Stimulated activated CD4-positive, alpha-beta T cell treated with anti-CD3 and anti-CD28 coated beads, Interleukin-4, amount 100 ng/mL, for 1 hour (primary cell): Measurements from ENCODE around the gene MYL7.

Experiments used
- DNase-seq: peaks from one replicate; pipeline ENCODE4 v3.0.0-alpha.2; 2020

The MYL7 gene

GRCh38 chr7:44167920-44168319 lies 26.8 kb upstream of the MYL7 start:
- DNase-seq: no peak

DNA sequence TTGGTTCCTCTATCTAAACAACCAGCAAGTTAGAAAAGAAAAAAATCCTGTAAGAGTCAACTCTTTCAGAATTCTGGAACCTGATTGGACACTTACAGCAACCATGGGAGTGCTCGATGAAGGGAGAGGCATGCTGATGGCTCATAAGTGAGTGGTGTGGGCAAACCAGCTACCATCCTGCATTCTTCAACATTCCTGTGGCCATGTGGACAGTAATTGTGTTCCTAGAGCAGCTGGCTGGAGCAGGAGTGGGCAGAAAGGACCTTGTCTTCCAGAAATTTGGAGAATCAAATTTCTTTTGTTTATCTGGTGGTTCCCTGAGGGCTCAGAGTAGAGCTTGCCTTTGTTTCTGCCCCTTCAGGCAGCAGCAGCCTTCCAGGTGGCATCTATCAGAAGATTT lies 22.5 kb upstream of the MYL7 start:
- no peak for DNase-seq

DNA sequence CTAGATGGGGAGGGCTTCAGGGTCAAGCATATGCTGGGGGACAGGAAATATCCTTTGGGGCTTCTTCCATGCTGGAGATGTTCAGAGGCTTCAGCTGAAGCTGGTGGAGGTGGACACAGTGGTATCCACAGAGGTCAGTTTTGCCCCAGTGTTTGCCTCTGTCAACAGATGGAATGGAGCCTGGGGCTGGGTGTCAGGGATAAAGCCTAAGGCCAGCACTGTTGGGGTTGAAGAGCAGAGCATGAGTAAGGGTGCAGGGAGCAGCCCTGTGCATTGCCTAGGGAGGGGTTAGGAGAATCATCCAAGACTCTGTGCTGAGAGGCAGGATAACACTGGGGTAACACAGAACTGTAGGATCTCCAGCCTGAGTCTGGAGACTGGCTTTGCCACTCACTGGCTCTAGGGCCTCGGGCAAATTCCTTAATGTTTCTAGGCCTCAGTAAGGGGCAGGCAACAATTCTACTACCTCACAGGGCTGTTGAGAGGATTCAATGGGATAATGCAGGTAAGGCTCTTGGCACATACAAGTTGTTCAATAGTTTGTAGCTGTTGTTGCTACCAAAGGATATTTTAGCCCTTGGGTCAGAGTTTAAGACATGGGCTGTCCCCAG lies 21.8 kb upstream of the MYL7 start:
- DNase-seq: no peak

DNA sequence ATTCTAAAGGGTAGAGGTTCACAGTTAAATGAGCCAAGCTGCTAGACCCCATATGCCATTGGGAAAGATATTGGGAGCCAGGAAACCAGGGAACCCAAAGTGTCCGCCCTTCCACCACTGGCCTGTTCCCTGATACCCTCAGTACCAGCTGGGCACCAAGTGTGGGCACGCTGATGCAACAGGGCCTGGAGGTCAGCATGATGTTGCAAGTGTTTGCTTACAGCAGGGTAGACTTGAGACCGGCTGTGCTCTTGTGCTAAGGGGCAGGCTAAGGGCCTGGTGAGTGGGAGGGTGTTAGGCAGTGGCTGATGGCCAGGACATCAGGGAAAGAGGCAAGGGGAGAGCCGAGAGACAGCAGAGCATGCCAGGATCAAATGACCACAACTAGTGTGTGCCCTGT lies 21.0 kb upstream of the MYL7 start:
- no peak for DNase-seq

DNA sequence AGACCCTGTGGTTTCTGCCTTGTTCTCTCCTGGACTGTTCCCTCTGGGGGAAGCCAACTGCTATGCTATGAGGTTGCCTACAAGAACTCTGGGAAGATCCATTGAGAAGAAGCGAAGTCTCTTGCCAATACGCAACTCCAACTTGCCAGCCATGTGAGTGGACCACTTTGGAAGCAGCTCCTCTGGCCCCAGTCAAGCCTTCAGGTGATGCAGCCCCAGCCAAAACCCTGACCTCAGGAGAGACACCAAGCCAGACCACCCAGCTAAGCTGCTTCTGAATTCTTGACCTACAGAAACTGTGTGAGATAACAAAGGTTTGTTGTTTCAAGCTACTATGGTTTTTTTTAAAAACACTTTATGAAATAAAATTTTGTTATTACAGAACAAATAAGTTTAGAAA lies 20.2 kb upstream of the MYL7 start:
- no peak for DNase-seq

DNA sequence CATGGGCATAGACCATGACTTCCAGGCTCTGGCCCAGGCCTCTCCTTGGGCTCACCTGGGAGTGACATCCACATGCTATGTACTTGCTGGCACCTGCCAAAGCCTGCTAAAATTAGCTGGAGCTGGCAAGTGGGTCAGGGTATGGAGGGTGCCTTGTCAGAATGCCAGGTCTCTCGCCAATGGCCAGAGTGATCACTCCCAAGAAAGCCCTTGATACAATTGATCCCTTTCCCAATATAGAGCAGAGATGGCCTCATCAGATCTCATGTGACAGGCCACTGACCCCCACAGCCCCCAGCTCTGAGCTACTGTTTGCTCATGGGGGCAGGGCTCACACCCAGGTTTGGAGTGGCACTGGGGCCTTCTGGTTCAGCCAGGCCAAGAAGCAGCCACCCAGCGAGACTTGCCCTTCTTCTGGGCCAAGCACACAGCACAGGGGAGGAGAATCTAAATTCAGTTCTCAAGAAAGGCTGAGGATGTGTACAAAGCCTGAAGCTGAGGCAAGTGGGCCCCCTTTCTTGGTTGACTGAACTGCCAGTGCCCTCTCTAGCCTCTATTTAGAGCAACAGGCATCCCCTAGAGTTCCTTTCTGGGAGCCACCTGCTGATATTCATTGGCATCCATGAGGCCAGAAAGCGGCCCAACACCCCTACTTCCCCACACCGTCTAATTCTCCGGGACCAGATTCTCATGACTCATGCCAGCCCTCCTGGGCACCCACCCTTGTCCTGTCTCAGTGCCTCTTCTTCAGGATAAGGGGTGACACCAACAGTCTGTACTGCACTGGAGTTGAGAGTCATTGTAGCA lies 18.9 kb upstream of the MYL7 start:
- DNase-seq: no peak

DNA sequence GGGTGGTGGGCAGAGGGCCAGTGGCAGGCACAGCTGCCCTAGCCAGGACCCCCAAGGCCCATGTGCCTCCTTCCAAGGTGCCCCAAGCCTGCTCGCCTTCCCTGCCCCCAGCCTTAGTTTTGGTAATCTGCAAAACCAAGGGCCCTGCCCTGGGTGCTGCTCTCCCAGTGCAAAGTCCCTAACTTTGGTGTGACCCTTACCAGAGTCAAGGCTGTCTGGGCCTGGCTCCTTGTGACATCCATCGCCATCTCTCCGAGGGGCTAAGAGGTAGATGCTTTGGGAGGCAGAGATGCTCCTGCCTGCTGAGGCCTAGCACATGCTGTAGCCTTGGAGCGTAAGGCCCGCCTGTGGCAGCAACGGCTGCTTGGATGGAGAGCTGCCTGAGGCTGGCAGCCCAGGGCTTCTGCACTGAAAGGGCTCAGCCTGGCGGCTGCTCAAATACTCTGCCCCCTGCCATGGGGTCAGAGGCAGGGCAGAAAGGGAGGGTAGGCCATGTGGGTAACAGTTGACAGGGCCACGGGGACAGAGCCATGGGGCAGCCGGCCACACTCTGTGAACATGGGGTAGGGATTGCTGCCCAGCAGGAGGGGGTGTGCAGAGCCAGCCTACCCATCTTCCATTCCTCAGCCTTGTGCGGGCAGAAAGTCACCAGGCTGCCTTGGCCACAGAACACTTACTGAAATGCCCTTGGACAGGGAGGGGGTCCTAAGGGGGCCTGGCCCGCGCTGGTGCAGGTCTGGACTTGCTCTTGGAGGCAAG lies 17.9 kb upstream of the MYL7 start:
- no peak for DNase-seq

DNA sequence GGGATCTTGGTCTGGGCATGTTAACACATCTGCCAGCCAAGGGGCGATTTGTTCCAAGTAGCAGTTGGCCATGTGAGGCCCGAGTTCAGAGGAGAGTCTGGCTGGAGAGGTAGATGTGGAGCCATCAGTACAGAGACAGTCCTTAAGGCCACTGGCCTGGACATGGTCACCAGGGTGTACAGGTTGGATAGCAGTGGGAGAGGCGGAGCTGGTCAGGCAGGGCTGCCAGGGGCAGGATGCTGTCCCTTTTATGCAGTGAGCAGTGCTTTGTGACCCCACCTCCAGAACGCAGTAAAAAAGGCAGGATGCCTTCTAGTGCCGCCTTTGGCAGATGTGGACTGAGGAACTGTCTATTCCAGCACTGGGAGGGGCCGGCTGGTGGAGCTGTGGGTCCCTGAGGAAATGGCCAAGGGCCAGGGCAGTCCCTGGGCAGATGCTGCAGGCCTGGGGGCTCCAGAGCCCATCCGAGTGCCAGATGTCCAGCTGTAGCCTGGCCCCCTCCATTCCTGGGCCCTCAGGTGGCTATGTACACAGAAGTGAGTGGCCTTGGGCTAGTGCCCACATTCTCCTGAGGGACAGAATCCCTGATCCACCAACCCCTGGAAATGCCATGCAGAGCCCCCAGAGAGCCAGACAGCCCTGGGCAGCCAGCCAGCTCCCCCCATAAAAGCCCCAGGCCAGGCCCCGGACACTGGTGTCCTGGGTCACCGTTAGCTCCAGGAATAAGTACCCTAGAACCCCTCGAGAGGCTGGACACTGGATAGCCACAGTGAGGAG lies 17.2 kb upstream of the MYL7 start:
- no peak for DNase-seq

- DNase-seq: no peak
Observed at GRCh38 chr7:44157116-44158080, 16.3 kb upstream of the MYL7 start.

- DNase-seq: no peak
Observed at GRCh38 chr7:44156453-44157010, 15.4 kb upstream of the MYL7 start.

- DNase-seq: no peak
Observed at GRCh38 chr7:44155191-44156185, 14.4 kb upstream of the MYL7 start.

DNA sequence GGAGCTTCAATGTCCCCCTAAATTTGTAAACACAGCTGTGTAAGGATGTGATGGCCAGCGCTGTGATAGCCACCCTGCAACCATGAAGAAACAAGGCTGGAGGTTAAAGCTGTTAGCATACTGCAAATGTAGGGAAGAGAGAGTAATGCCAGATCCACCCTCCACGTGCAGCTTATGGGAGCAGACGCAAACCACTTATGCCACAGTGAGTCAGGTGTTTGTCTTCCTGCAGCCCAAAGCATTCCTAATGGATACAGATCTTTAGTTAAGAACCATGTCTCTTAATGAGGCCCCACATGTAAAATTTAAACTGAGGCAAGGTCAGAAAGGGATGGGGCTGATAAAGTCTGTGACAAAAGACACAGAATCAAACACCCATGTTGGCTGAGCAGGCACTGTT lies 13.6 kb upstream of the MYL7 start:
- no peak for DNase-seq

DNA sequence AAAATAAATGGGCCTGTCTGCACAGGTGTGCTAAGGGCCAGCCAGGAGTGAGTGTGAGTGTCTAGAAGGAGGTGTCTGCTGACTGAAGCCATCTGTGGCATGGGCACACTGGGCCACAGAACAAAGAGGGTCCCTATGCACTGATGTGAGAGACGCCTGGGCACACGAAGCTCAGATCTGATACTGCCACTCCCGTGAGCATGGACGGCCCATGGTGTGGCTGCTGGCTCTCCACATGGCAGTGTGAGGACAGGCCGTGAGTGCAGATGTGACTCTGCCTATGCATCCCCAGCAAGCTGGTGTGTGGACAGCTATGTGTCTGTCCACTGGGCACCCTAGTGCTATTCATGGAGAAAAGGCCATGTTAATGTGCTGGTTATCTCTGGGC lies 12.8 kb upstream of the MYL7 start:
- DNase-seq: no peak

GRCh38 chr7:44152971-44153947 lies 12.1 kb upstream of the MYL7 start:
- DNase-seq: no peak

GRCh38 chr7:44151956-44152355 lies 10.8 kb upstream of the MYL7 start:
- no peak for DNase-seq

DNA sequence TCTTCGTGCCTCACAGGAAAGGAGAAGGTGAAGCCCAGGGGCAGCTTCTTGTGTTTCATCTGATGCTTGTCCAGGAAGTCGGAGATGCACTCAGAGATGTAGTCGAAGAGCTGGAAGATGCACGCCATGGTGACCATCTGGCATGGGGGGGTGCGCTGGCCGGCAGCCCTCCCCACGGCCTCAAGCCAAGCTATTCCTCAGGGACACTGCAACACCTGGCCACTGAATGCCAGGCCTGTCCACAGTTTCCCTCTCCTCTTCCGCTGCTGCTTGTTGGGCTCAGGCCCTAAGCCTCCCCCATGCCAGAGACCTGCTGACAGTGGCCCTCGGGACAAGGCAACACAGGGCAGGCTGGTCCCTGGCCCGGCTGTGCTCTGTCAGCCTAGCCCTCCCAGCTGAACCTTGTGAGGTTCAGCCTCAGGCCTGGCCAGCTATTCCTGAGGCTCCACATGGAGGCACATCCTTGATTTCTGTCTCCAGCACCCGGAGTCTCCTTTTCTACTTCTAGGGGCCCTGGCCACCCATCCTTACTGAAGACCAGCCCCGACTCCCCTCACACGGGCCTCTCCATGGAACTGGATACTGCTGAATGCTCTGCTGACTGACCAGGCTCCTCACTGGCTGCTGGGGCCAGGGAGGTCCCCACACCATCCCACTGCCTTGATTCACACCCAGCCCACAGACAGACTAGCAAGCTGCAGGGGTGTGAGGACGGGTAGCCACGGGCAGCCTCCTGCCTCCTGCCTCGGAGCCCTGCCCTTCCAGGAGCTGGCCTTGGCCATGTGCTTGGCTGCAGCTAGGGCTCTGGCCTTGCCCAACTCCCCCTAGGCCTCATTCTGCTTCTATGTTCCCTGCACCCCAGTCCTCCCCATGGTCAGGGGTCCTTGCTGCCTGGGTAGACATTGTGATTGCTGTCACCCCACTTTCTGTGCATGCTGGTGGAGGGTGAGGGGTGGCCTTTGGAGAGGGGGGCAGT lies 10.1 kb upstream of the MYL7 start:
- DNase-seq: no peak

DNA sequence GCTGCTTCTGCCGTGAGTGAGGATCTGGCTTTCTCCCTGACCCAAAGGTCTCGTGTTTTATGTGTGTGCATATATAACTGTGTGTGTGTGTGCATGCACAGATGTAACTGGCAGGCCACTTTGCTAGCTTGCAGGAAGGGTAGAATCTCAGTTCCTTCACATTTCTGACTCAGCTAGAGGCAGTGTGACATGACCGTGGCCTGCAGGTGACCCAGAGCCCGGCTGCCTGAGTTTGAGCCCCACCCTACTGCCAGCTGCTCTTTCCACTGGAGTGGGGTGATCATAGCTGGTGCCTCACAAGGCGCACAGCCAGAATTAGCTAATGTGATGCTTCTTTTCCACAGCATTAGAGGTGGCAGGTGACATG lies 9.3 kb upstream of the MYL7 start:
- DNase-seq: no peak
